Fibroblast of lung (primary cell): ENCODE measurements around the gene C16orf87.

Experiments
- CTCF ChIP-seq, 2 donors: IDR thresholded peaks in 1 of 2; conservative IDR thresholded peaks in 1 of 2; 1 replicate in 1 of 2; 2 replicates in 1 of 2; pipeline ENCODE4 v1.5.1; 2011 to 2012; ENCODE audit warnings: low read length in 2 of 2, control low read depth in 1 of 2, inconsistent platforms in 1 of 2, low read depth in 1 of 2, mild to moderate bottlenecking in 1 of 2
- EZH2 ChIP-seq: IDR thresholded peaks from 2 replicates; pipeline ENCODE4 v1.5.1; 2012; ENCODE audit warnings: low read length, control low read depth, mild to moderate bottlenecking; ENCODE audit errors: missing control alignments

- TF ChIP-seq CTCF (conservative IDR thresholded peaks at IDR 0.05 in 1 of 2, IDR thresholded peaks at IDR 0.05 in 1 of 2; ENCODE audit: low read depth in 1 of 2, low read length in 2 of 2) (no peak), EZH2 (no peak)
Observed at GRCh38 chr16:46793841-46794240, 37.1 kb downstream of the C16orf87 start.
